ENCODE data around the gene DNAJC1.

Gene DNAJC1

GRCh38 chr10:21813946-21814345 lies 189.6 kb downstream of the DNAJC1 start:
- Histone ChIP-seq H3K4me3 (ENCODE audit: low read depth, low read length) (no peak overlapping the region), H3K36me3 (ENCODE audit: control insufficient read depth in 2 of 2, insufficient read depth in 1 of 2, low read length in 2 of 2) (no peaks in the 10 kb centered on the region), H3K4me1 (ENCODE audit: control insufficient read depth, insufficient read depth, low read length) (no peaks in the 10 kb centered on the region), H3K9me3 (ENCODE audit: control insufficient read depth, insufficient read depth, low read depth, low read length) (no peaks in the 10 kb centered on the region), H3K27ac (ENCODE audit: extremely low read depth, low read depth, low read length) (no peak overlapping the region)
- POLR2A ChIA-PET: no interaction called here
- TF ChIP-seq SCRT2 (tag by site-specific recombination; IDR thresholded peaks at IDR 0.05) (no peak), YY2 (tag by site-specific recombination; IDR thresholded peaks at IDR 0.05) (no peak)
- CTCF ChIA-PET: no interaction called here

GRCh38 chr10:21811245-21811585 lies 192.3 kb downstream of the DNAJC1 start:
- Histone ChIP-seq H3K36me3 (ENCODE audit: control insufficient read depth in 2 of 2, insufficient read depth in 1 of 2, low read length in 2 of 2) (no peaks in the 10 kb centered on the region), H3K9me3 (ENCODE audit: control insufficient read depth, insufficient read depth, low read depth, low read length) (no peaks in the 10 kb centered on the region), H3K27ac (ENCODE audit: extremely low read depth, low read depth, low read length) (no peak overlapping the region), H3K4me3 (ENCODE audit: low read depth, low read length) (no peak overlapping the region), H3K4me1 (ENCODE audit: control insufficient read depth, insufficient read depth, low read length) (peaks cover 6% of the 10 kb centered on the region)
- ChIA-PET CTCF (interaction anchor here (0.6 kb wide), 1 partner anchor 181 kb away, joined by 5 read pairs; no protein-coding TSS in a partner anchor), POLR2A (no interaction called here)
- TF ChIP-seq ZNF248 (tag by site-specific recombination; IDR thresholded peaks at IDR 0.05) (no peak), ZNF549 (tag by site-specific recombination; IDR thresholded peaks at IDR 0.05) (no peak), ZBTB11 (tag by site-specific recombination; conservative IDR thresholded peaks at IDR 0.05; ENCODE audit: low read depth) (no peak), ZBTB10 (tag by site-specific recombination; IDR thresholded peaks at IDR 0.05) (no peak), ZNF112 (tag by site-specific recombination; IDR thresholded peaks at IDR 0.05) (no peak), ZNF791 (tag by site-specific recombination; IDR thresholded peaks at IDR 0.05) (no peak), ZNF561 (tag by site-specific recombination; IDR thresholded peaks at IDR 0.05; ENCODE audit: borderline replicate concordance) (no peak), ZNF843 (tag by site-specific recombination; IDR thresholded peaks at IDR 0.05) (no peak), ZNF155 (tag by site-specific recombination; IDR thresholded peaks at IDR 0.05) (no peak), TRIM28 (IDR thresholded peaks at IDR 0.05; ENCODE audit: borderline replicate concordance, low read length) (no peak), ZFP41 (tag by site-specific recombination; IDR thresholded peaks at IDR 0.05; ENCODE audit: borderline replicate concordance) (no peak), ZNF221 (tag by site-specific recombination; IDR thresholded peaks at IDR 0.05; ENCODE audit: borderline replicate concordance) (no peak), REST (tag by site-specific recombination; IDR thresholded peaks at IDR 0.05) (no peak), ZNF768 (tag by site-specific recombination; IDR thresholded peaks at IDR 0.05) (no peak), OSR2 (tag by site-specific recombination; IDR thresholded peaks at IDR 0.05) (no peak), ZBTB7A (tag by site-specific recombination; IDR thresholded peaks at IDR 0.05; ENCODE audit: low read depth) (no peak), ZNF624 (tag by site-specific recombination; IDR thresholded peaks at IDR 0.05) (no peak), AEBP2 (tag by site-specific recombination; IDR thresholded peaks at IDR 0.05; ENCODE audit: borderline replicate concordance) (no peak), BCL11B (tag by site-specific recombination; IDR thresholded peaks at IDR 0.05; ENCODE audit: low read depth) (no peak)
